ENCODE measurements around the gene PODN.

Gene PODN

DNA sequence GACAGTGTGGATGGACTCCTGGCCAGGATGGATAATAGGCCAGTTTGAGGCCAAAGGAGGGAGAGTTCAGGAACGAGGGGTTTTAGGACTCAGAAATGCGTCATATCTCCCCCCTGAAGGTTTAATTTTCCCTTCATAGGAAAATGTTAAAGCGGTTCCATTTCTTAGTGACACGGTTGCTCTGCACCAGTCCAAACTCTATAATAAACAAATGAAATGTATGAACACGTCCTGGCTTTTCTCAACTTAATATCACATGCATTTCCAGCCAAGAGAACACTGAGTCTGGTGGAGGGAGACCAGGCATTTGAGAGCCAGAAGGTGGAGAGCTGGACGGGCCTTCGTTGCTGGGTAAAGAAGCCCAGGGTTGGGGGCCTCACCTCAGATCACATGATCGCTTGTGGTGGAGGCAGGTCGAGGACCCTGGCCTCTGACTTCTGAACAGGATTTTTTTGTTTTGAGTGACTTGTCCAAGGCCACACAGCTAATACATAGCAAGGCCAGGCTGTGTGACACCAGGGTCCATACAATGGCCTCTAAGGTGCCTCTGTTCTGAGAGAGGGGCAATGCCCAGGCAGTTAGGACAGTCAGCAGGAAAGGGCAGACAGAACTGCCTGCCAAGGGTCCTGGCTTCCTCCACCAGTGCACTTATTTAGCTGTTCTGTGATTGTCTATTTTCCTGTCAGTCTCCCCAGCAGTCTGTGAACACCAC, 69.0 kb downstream of the PODN start:
- no peak for TF ChIP-seq CTCF (IDR thresholded peaks at IDR 0.05; ENCODE audit: low read depth, low read length)
- TF ChIP-seq EZH2phosphoT487 (IDR thresholded peaks at IDR 0.05; ENCODE audit: low read depth) = no peak
- H4K20me1 ChIP-seq (ENCODE audit: insufficient read depth, low read length) = no peaks in the 10 kb centered on the region

DNA sequence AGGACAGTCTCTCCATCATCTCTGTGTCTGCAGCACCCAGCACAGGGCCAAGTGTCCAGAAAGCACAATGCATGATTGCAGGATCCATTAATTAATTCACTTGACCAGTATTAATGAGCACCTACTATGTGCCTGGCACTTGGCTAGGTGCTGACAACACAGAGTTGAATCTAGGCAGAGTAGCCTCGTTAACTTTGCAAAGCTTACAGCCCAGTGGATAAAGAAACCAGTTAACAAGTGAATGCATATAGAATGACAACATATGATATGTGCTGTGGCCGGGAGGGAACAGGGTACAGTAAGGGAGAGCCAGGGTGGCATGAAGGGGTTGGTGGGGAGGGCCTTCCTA, 69.6 kb downstream of the PODN start:
- Histone ChIP-seq H3K9me3 (ENCODE audit: insufficient read depth, low read length) (no peaks in the 10 kb centered on the region), H3K9ac (ENCODE audit: low read length) (no peak overlapping the region), H2AFZ (ENCODE audit: low read depth, low read length) (no peak overlapping the region), H3K4me1 (ENCODE audit: low read length) (no peaks in the 10 kb centered on the region), H3K36me3 (replicated peaks; ENCODE audit: low read depth, low read length) (no peaks in the 10 kb centered on the region), H4K20me1 (ENCODE audit: insufficient read depth, low read length) (no peaks in the 10 kb centered on the region), H3K27ac (ENCODE audit: low read length) (no peak overlapping the region), H3K79me2 (ENCODE audit: low read length) (no peaks in the 10 kb centered on the region), H3K4me2 (ENCODE audit: low read length) (no peak overlapping the region), H3K4me3 (ENCODE audit: low read length) (no peak overlapping the region), H3K27me3 (ENCODE audit: low read depth, low read length) (no peaks in the 10 kb centered on the region)
- no peak for TF ChIP-seq CTCF (IDR thresholded peaks at IDR 0.05; ENCODE audit: low read depth, low read length)
- no peak for TF ChIP-seq EZH2phosphoT487 (IDR thresholded peaks at IDR 0.05; ENCODE audit: low read depth)

More for the DNA sequence above, 69.0 kb downstream of the PODN start:
- H3K4me1 ChIP-seq (ENCODE audit: low read length) = no peaks in the 10 kb centered on the region
- H2AFZ ChIP-seq (ENCODE audit: low read depth, low read length) = no peak overlapping the region
- H3K9ac ChIP-seq (ENCODE audit: low read length) = no peak overlapping the region
- no peaks in the 10 kb centered on the region for H3K9me3 ChIP-seq (ENCODE audit: insufficient read depth, low read length)
- H3K27me3 ChIP-seq (ENCODE audit: low read depth, low read length) = no peaks in the 10 kb centered on the region
- no peaks in the 10 kb centered on the region for H3K36me3 ChIP-seq (replicated peaks; ENCODE audit: low read depth, low read length)
- H3K4me3 ChIP-seq (ENCODE audit: low read length) = no peak overlapping the region
- no peak overlapping the region for H3K4me2 ChIP-seq (ENCODE audit: low read length)
- no peak overlapping the region for H3K27ac ChIP-seq (ENCODE audit: low read length)
- H3K79me2 ChIP-seq (ENCODE audit: low read length) = no peaks in the 10 kb centered on the region

- Histone ChIP-seq H3K27ac (ENCODE audit: low read length) (no peak overlapping the region), H3K9ac (ENCODE audit: low read length) (no peak overlapping the region), H3K4me2 (ENCODE audit: low read length) (no peak overlapping the region), H3K79me2 (ENCODE audit: low read length) (no peaks in the 10 kb centered on the region), H3K4me1 (ENCODE audit: low read length) (no peaks in the 10 kb centered on the region), H2AFZ (ENCODE audit: low read depth, low read length) (no peak overlapping the region), H4K20me1 (ENCODE audit: insufficient read depth, low read length) (no peaks in the 10 kb centered on the region), H3K36me3 (replicated peaks; ENCODE audit: low read depth, low read length) (no peaks in the 10 kb centered on the region), H3K9me3 (ENCODE audit: insufficient read depth, low read length) (no peaks in the 10 kb centered on the region), H3K4me3 (ENCODE audit: low read length) (no peak overlapping the region), H3K27me3 (ENCODE audit: low read depth, low read length) (no peaks in the 10 kb centered on the region)
- TF ChIP-seq CTCF (IDR thresholded peaks at IDR 0.05; ENCODE audit: low read depth, low read length) (no peak), EZH2phosphoT487 (IDR thresholded peaks at IDR 0.05; ENCODE audit: low read depth) (no peak)
Measured at GRCh38 chr1:53132176-53132575, 70.2 kb downstream of the PODN start.

GRCh38 chr1:53133261-53134041, 71.4 kb downstream of the PODN start:
- no peak overlapping the region for H3K27ac ChIP-seq (ENCODE audit: low read length)
- TF ChIP-seq CTCF (IDR thresholded peaks at IDR 0.05; ENCODE audit: low read depth, low read length) = no peak
- no peak for TF ChIP-seq EZH2phosphoT487 (IDR thresholded peaks at IDR 0.05; ENCODE audit: low read depth)
- no peaks in the 10 kb centered on the region for H3K27me3 ChIP-seq (ENCODE audit: low read depth, low read length)
- no peak overlapping the region for H3K4me2 ChIP-seq (ENCODE audit: low read length)
- H2AFZ ChIP-seq (ENCODE audit: low read depth, low read length) = no peak overlapping the region
- H4K20me1 ChIP-seq (ENCODE audit: insufficient read depth, low read length) = no peaks in the 10 kb centered on the region
- H3K36me3 ChIP-seq (replicated peaks; ENCODE audit: low read depth, low read length) = no peaks in the 10 kb centered on the region
- no peak overlapping the region for H3K9ac ChIP-seq (ENCODE audit: low read length)
- H3K79me2 ChIP-seq (ENCODE audit: low read length) = no peaks in the 10 kb centered on the region
- H3K4me1 ChIP-seq (ENCODE audit: low read length) = no peaks in the 10 kb centered on the region
- no peaks in the 10 kb centered on the region for H3K9me3 ChIP-seq (ENCODE audit: insufficient read depth, low read length)
- H3K4me3 ChIP-seq (ENCODE audit: low read length) = no peak overlapping the region
